Kidney epithelial cell (primary cell): Measurements from ENCODE around the gene LSS. TPM values are rescaled to one million over a fixed set of nuclear protein-coding genes. Genes with fewer than 3 reads are reported as not detected.

Source experiments
- DNase-seq: peaks from one replicate; pipeline ENCODE4 v3.0.0-alpha.2; 2010; ENCODE audit warnings: low read depth
- H3K27me3 ChIP-seq: 2 replicates; pipeline ENCODE4 v1.6.0; 2011; ENCODE audit warnings: low read length; ENCODE audit not compliant: control insufficient read depth, insufficient read depth
- H3K36me3 ChIP-seq: 2 replicates; pipeline ENCODE4 v1.5.1; 2011; ENCODE audit warnings: low read length; ENCODE audit not compliant: control insufficient read depth, insufficient read depth
- H3K4me3 ChIP-seq: 2 replicates; pipeline ENCODE4 v1.5.1; 2011; ENCODE audit warnings: low read depth, mild to moderate bottlenecking, control low read depth, low read length
- CTCF ChIP-seq: IDR thresholded peaks from 2 replicates; pipeline ENCODE4 v1.5.1; 2011; ENCODE audit warnings: mild to moderate bottlenecking, moderate library complexity, low read length, control low read depth, inconsistent platforms; ENCODE audit not compliant: insufficient read depth, poor library complexity, severe bottlenecking
- total RNA-seq: library from RNA; depleted of rRNA; stranded (reverse); fragments of >200 nt; gene quantifications from 2 replicates; pipeline ENCODE4 v1.2.3, GENCODE V29; 2015

The LSS gene
- total RNA-seq, 1 donor from 2014 or later, result 74.5 TPM

- TF ChIP-seq CTCF, result no peak
- no peaks in the 10 kb centered on the region for H3K27me3 ChIP-seq
- peaks cover 1% of the 10 kb centered on the region for H3K36me3 ChIP-seq
- H3K4me3 ChIP-seq, result no peak overlapping the region
- no peak for DNase-seq
Observed at GRCh38 chr21:46212721-46213484, 15.7 kb downstream of the LSS start.

- Histone ChIP-seq H3K4me3 (no peak overlapping the region), H3K27me3 (no peaks in the 10 kb centered on the region), H3K36me3 (peaks cover 1% of the 10 kb centered on the region)
- TF ChIP-seq CTCF, result no peak
- no peak for DNase-seq
Observed at GRCh38 chr21:46211786-46212720, 16.5 kb downstream of the LSS start.

DNA sequence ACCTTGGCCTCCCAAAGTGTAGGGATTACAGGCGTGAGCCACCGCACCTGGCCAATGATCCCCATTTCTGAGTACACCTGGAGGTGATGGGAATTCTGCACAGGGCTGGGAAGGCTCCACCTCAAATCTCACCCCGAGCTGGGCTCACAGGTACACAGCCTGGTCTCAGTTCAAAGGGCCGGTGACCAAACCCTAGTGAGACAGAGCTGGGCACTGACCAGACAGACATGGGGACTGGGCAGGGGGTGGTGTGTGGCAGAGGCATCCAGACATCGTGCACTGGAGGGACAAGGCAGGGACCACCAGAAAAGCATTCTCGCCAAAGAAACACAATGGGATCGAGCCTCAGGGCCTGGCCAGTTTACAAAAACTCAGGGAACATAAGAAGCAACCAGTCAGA is 17.2 kb downstream of the LSS start:
- no peak for DNase-seq
- Histone ChIP-seq H3K27me3 (no peaks in the 10 kb centered on the region), H3K36me3 (peaks cover 3% of the 10 kb centered on the region), H3K4me3 (no peak overlapping the region)
- TF ChIP-seq CTCF, result no peak

- no peak for TF ChIP-seq CTCF
- no peak for DNase-seq
- Histone ChIP-seq H3K36me3 (peaks cover 3% of the 10 kb centered on the region), H3K4me3 (no peak overlapping the region), H3K27me3 (no peaks in the 10 kb centered on the region)
Observed at GRCh38 chr21:46210378-46211136, 18.0 kb downstream of the LSS start.

DNA sequence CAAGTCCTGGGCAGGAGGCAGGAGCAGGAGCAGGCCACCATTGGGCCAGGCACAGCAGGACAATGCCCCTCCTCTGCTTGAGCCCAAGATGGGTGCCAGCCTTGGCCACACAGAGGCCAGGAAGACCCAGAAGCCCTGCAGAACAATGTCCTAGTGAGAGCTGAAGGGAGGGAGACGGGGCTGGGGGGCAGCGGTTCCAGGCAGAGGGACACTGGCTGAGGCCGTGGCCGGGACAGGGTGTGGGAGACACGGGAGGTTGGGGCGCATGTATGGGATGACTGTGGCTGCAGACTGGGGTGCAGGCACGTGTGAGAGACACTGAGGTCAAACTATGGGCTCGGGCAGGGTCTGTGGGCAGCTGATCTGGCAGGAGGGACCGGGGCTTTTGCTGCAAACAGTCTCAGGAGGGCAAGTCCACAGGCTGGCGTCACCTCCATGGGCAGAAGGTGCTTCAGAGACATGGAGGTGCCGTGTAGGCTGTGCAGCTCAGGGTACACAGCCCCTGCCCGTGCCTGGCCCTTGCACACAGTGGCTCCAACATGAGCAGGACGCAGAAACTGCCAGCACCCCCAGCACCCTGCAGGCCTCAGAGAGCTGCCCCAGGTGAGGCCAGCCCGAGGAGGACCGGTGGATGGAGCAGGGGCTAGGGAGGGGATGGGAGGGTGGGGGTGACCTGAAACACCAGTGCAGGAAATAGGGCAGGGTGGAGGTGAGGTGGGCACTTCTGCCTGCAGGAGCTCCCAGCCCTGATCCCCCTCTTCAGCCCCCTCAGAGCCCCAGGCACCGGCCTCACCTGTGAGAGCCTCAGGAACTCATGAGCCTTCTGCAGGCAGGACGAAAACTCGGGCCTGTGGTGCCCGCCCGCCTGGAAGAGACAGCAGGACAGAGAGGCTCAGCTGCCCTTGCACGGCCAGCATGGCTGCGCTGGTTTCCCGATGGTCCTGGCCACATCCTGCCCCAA is 19.5 kb downstream of the LSS start:
- TF ChIP-seq CTCF, result no peak
- DNase-seq, result no peak
- Histone ChIP-seq H3K27me3 (no peaks in the 10 kb centered on the region), H3K36me3 (peaks cover 3% of the 10 kb centered on the region), H3K4me3 (no peak overlapping the region)
